KMS-11 (cell line): Measurements from ENCODE around the gene SECISBP2L.

Experiments used
- H2AFZ ChIP-seq: fragments of 200-600 bp; sonication (generic); 2 replicates; pipeline ENCODE4 v1.6.1; 2016; ENCODE audit warnings: antibody characterized with exemption, mixed run types, low read depth
- H3K27ac ChIP-seq: fragments of 200-600 bp; sonication (generic); 2 replicates; pipeline ENCODE4 v1.6.1; 2016; ENCODE audit warnings: mild to moderate bottlenecking, mixed run types
- H3K27me3 ChIP-seq: fragments of 200-600 bp; sonication (generic); 2 replicates; pipeline ENCODE4 v1.6.1; 2017; ENCODE audit warnings: mild to moderate bottlenecking, low read depth, mixed run types, moderate library complexity; ENCODE audit not compliant: insufficient read depth
- H3K36me3 ChIP-seq: fragments of 200-600 bp; sonication (generic); 2 replicates; pipeline ENCODE4 v1.6.1; 2017; ENCODE audit warnings: mild to moderate bottlenecking, mixed run types; ENCODE audit not compliant: insufficient read depth
- H3K4me1 ChIP-seq: fragments of 200-600 bp; sonication (generic); 2 replicates; pipeline ENCODE4 v1.6.1; 2016; ENCODE audit warnings: mild to moderate bottlenecking, low read depth, mixed run types; ENCODE audit not compliant: poor library complexity, severe bottlenecking
- H3K4me2 ChIP-seq: fragments of 200-600 bp; sonication (generic); 2 replicates; pipeline ENCODE4 v1.7.0; 2016; ENCODE audit warnings: mild to moderate bottlenecking, mixed run types
- H3K4me3 ChIP-seq: fragments of 200-600 bp; sonication (generic); IDR thresholded peaks from 2 replicates; pipeline ENCODE4 v1.6.1; 2017; ENCODE audit warnings: low read depth, low read length, mixed read lengths; ENCODE audit not compliant: insufficient read depth
- H3K79me2 ChIP-seq: fragments of 200-600 bp; sonication (generic); 2 replicates; pipeline ENCODE4 v1.6.1; 2016; ENCODE audit warnings: low read depth, mixed run types; ENCODE audit not compliant: insufficient read depth
- H3K9ac ChIP-seq: fragments of 200-600 bp; sonication (generic); 2 replicates; pipeline ENCODE4 v1.6.1; 2016; ENCODE audit warnings: mild to moderate bottlenecking, mixed run types
- H4K20me1 ChIP-seq: fragments of 200-600 bp; sonication (generic); 2 replicates; pipeline ENCODE4 v1.6.1; 2016; ENCODE audit warnings: mild to moderate bottlenecking, mixed run types; ENCODE audit not compliant: insufficient read depth
- CTCF ChIP-seq: fragments of 200-600 bp; sonication (generic); conservative IDR thresholded peaks from 2 replicates; pipeline ENCODE4 v1.6.1; 2017; ENCODE audit warnings: low read depth, mild to moderate bottlenecking, antibody characterized with exemption, low read length, moderate library complexity, mixed read lengths

SECISBP2L gene

DNA sequence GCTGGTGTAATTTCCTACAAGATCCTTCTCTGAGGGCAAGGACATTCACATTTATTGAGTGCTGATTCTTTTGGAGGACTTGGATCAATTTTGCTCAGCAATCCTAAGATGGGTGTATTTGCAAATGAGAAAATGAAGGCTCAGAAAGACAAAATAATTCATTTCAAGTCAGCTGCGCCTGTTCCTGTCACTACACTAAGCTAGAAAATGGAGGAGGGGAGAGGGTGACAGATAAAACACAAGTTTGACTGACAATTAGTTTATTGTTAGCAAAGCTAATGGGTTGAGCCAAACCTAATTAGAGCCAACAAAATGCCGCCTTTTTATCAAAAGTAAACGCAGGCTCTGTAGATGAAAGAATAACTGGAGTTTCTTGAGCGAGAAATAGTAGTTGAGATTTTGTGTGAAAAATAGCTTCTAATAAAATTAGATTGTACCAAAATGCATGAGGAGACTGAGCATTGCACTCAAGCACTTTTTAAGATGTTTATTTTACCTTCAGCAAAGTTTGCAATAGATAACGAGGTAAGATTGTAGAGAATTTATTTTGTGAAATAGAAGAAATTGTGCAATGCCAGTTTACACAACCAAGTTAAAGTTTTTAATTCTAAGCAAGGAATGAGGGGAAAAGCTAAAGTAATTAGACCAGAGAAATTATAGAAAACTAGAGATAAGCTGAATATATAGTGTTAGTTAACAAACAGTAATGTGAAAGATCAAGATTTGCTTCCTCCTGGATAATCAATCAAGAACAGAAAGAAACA is 39.6 kb upstream of the SECISBP2L start:
- Histone ChIP-seq H3K79me2 (no peaks in the 10 kb centered on the region), H3K36me3 (no peaks in the 10 kb centered on the region), H3K27ac (no peak overlapping the region), H3K4me3 (no peak overlapping the region), H2AFZ (no peak overlapping the region), H4K20me1 (no peaks in the 10 kb centered on the region), H3K9ac (no peak overlapping the region), H3K4me2 (no peak overlapping the region), H3K4me1 (no peaks in the 10 kb centered on the region), H3K27me3 (no peaks in the 10 kb centered on the region)
- no peak for TF ChIP-seq CTCF

- H3K4me2 ChIP-seq, result no peak overlapping the region
- H3K27ac ChIP-seq, result no peak overlapping the region
- H3K9ac ChIP-seq, result no peak overlapping the region
- H3K79me2 ChIP-seq, result no peaks in the 10 kb centered on the region
- H2AFZ ChIP-seq, result no peak overlapping the region
- H3K36me3 ChIP-seq, result no peaks in the 10 kb centered on the region
- no peak for TF ChIP-seq CTCF
- no peaks in the 10 kb centered on the region for H3K4me1 ChIP-seq
- H3K4me3 ChIP-seq, result no peak overlapping the region
- no peaks in the 10 kb centered on the region for H3K27me3 ChIP-seq
- H4K20me1 ChIP-seq, result no peaks in the 10 kb centered on the region
Observed at GRCh38 chr15:49084285-49084570, 38.0 kb upstream of the SECISBP2L start.

DNA sequence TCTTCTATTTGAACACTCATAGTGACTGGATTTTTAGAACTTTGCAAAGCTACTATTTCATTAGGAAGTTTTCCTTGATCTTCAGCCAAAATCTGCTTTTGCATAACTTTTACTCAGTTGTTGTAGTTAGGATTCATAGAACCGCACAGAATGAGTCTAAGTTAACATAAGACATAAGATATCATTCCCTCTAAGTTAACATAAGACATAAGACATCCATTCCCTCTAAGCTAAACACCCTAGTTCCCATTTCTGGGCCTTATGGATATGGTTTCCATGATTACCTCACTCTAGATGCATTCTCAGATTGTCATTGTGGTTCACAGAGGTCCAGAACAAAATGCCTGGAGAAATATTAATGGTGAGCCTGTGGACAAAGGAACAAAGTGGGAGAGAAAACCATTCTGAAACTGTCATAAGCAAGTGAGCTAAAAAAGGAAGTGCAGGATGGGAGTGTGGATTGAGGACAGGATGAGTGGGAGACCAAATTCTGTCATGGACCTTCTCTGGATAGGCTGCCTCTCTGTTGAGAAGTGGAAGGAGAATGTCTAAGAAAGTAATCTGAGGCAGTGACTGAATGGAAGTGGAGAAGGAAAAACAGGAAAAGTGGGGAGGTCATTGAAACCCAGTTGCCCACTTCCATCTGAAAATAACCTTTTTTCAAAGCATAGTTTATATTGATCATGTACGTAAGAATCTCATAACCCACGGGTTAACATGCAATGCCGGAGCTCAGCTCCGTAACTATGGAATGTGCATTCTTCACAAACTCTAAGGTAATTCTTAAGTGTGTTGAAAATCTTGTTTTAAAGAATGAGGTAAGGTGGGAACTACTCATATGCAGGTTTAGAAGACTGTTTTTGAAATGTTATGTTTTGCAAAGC is 37.4 kb upstream of the SECISBP2L start:
- H3K79me2 ChIP-seq, result no peaks in the 10 kb centered on the region
- H3K4me2 ChIP-seq, result no peak overlapping the region
- H3K9ac ChIP-seq, result no peak overlapping the region
- no peaks in the 10 kb centered on the region for H3K27me3 ChIP-seq
- H3K36me3 ChIP-seq, result no peaks in the 10 kb centered on the region
- no peak overlapping the region for H2AFZ ChIP-seq
- TF ChIP-seq CTCF, result no peak
- no peak overlapping the region for H3K4me3 ChIP-seq
- no peak overlapping the region for H3K27ac ChIP-seq
- no peaks in the 10 kb centered on the region for H3K4me1 ChIP-seq
- H4K20me1 ChIP-seq, result no peaks in the 10 kb centered on the region

DNA sequence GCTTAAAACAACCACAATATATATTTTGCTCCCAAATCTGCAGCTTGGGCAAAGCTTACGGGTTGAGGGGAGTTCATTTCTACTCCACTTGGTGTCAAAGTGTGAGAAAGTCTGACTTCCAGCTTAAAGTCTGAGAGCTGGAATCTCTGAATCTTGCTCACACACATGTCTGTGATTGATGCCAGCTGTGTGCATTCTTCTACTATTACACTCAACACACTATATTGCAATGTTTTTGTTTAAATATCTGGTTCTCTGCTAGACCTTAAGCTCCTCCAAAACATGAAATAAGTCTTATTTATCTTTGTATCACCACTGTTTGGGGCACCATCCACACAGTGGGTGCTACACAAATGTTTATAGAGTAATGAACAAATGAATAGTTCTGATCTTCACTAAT is 36.7 kb upstream of the SECISBP2L start:
- no peaks in the 10 kb centered on the region for H3K4me1 ChIP-seq
- H3K4me2 ChIP-seq, result no peak overlapping the region

More for the DNA sequence above, 36.7 kb upstream of the SECISBP2L start:
- TF ChIP-seq CTCF, result no peak
- no peaks in the 10 kb centered on the region for H3K36me3 ChIP-seq
- no peak overlapping the region for H3K9ac ChIP-seq
- no peak overlapping the region for H3K4me3 ChIP-seq
- no peaks in the 10 kb centered on the region for H3K79me2 ChIP-seq
- H2AFZ ChIP-seq, result no peak overlapping the region
- H3K27me3 ChIP-seq, result no peaks in the 10 kb centered on the region
- H4K20me1 ChIP-seq, result no peaks in the 10 kb centered on the region
- no peak overlapping the region for H3K27ac ChIP-seq
